ENCODE data around the gene HOXB7.

HOXB7 gene

DNA sequence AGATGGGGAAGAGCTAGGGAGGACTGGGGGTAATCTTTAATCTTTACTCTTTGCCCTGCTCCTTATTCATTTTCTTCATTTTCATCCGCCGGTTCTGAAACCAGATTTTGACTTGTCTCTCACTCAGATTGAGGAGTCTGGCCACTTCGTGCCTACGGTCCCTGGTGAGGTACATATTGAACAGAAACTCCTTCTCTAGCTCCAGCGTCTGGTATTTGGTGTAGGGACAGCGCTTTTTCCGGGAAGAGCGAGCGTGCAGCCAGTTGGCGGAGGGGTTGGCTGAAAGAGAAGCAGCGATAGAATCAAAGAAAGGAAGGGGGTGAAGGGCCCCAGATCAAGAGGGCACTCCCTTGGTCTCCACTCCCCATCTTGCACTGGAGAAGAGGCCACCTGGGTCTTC lies 12.0 kb upstream of the HOXB7 start:
- H3K4me3 Mint-ChIP-seq = no peak overlapping the region
- no peaks in the 10 kb centered on the region for H3K36me3 Mint-ChIP-seq
- H3K27me3 Mint-ChIP-seq = peaks cover 71 to 95% of the 10 kb centered on the region in 2 donors
- H3K27ac Mint-ChIP-seq = no peak overlapping the region
- DNase-seq = no peak
- H3K4me1 Mint-ChIP-seq = peaks cover 17 to 38% of the 10 kb centered on the region in 2 donors
- ATAC-seq (replicated peaks) = no peak
- H3K9me3 Mint-ChIP-seq = no peaks in the 10 kb centered on the region

DNA sequence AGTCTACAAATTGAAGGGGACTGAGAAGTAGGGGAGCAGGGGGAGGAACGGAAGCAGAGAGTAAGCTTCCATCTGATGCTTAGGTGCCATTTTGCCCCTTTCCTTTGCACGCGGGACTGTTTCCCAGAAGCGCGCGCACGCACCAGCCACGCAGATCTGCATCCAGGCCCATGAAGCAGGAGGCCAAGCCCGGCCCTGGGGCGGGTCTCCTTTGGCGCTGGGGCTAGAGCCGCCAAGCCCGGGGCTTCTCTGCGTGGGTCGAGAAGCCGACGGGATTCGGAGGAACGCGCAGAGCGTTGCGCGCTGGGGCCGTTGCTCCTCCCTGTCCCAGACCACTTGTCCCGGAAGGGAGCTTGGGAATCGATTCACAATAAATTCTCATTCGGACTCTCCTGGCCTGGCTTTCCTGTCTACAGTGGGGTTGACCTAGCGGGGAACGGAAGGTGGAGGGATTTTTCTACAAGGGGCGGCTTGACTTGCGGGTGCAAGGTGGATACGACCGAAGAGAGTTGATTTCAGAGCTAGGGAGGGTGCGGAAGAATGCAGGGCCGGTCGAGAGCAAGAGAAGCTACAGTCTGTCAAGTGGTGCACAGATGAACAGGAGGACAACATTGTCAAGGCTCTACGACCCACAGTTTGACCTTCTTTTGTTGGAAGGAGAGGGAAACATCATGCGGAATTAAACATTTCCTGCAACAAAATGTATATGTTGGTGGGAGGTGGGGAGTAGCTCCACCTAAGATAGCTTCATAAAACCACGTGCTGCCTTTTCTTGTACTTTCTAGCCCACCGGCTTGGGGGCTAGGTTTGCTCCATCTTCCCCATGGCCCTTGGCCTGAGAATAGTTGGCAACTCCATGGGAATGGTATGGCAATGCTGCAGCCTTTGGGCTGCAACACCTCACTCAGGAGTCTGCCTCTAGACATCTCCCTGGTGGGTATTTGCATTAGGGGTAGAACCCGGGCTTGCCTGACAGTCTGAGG lies 10.9 kb upstream of the HOXB7 start:
- peaks cover 73 to 95% of the 10 kb centered on the region in 2 donors for H3K27me3 Mint-ChIP-seq
- no peak overlapping the region for H3K4me3 Mint-ChIP-seq
- H3K27ac Mint-ChIP-seq = no peak overlapping the region
- H3K9me3 Mint-ChIP-seq = no peaks in the 10 kb centered on the region
- DNase-seq (no peak), ATAC-seq (replicated peaks) (no peak)
- H3K36me3 Mint-ChIP-seq = no peaks in the 10 kb centered on the region
- peaks cover 16 to 44% of the 10 kb centered on the region in 2 donors for H3K4me1 Mint-ChIP-seq

DNA sequence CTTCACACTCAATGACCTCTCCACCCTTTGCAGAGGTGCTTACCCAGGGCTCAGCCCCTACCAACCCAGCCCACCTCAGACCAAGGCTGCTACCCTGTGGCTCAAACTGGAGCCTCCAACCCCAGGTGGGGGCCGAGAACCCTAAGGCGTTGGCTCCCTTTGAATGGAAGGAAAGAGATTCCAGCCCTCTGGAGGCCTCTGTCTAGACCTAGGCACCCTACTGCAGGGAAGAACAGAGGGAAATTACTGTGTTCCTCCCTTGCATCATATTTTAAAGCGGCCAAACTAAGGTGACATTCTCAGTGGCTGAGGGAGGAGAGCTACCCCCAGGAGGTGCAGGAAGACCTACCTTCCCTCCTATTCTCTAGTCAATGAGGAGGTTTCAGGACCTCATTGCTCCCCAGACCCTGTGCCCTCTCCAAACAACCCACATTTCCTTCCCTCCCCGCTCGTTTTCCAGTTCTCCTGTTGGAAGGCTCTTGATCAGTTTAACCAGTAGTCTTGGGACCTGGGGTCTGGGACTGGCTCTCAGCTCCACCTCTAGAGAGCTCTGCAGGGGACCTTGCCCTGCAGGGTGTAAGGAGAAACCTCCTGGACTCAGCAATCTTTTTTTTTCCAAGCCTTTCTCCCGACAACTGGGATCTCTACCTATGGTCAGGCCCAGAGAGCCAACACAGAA lies 9.8 kb upstream of the HOXB7 start:
- ATAC-seq (replicated peaks) (no peak), DNase-seq (no peak)
- no peak overlapping the region for H3K4me3 Mint-ChIP-seq
- H3K36me3 Mint-ChIP-seq = no peaks in the 10 kb centered on the region
- no peaks in the 10 kb centered on the region for H3K9me3 Mint-ChIP-seq
- peaks cover 71 to 94% of the 10 kb centered on the region in 2 donors for H3K27me3 Mint-ChIP-seq
- H3K4me1 Mint-ChIP-seq = peaks cover 12 to 34% of the 10 kb centered on the region in 2 donors
- no peak overlapping the region for H3K27ac Mint-ChIP-seq

DNA sequence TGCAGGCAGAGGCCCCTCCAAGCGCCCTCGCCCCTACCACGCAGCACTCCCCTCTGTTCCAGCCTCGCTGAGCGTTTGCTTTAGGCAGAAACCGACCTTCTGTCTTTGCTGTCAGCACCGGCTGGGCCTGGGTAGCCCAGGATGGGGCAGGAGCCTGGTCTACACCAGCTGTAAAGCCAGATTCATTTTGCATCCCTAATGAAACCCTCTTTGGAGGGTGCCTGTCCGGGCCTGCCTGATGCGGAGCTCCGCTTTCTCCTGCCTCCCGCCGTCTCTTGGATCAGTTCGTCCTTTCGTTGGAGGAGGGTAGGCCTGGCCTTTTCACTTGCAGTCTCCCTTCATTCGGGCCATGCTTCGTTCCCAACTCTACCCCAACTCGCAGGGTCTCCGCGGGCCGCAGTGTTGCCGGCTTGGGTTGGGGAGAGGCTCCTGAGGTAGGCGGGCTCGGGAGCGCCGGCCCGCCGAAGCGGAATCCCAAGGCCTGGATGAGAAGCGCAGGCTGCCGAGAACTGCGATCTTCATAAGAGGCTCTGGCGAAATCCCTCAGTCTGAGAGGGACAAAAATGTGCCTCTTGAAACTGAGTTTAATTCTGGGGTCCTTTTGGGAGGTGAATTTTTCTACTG lies 9.1 kb upstream of the HOXB7 start:
- ATAC-seq (replicated peaks) (no peak), DNase-seq (no peak)
- H3K4me1 Mint-ChIP-seq = peaks cover 12 to 33% of the 10 kb centered on the region in 2 donors
- peaks cover 0 to 3% of the 10 kb centered on the region in 2 donors for H3K36me3 Mint-ChIP-seq
- H3K27me3 Mint-ChIP-seq = peaks cover 74 to 96% of the 10 kb centered on the region in 2 donors
- H3K4me3 Mint-ChIP-seq = peak overlapping the region in 1 of 2 donors; percentile 49
- peak overlapping the region; percentile 92 for H3K27ac Mint-ChIP-seq
- no peaks in the 10 kb centered on the region for H3K9me3 Mint-ChIP-seq

DNA sequence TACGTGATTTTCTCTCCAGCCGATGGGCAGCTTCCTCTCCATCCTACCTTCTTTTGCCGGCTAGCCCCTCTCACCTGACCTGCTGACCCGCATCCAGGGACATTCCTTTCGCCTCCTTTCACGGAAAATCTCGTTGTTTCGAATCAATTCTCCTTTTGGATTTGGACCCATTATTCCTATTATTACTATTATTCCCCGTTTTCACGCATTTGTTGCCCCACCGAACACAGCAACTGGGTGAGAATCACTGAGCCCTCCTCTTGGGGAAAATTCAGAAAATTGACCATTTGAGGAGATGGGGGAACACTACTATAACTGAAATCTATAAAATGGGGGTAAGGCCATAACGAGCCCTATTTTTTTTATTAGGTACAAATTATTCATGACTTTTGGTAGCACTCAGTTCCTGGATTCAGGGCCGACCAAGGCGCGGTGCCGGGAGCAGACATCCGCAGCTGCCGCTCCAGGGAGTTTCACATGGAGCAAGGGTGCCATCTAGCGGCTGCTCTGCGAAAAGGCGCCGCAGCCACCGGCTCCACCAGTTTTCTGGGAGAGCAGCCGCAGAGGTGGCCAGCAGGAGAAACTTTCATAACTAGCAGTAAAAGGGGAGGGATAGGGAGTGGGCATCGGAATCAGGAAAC lies 7.6 kb upstream of the HOXB7 start:
- no peaks in the 10 kb centered on the region for H3K9me3 Mint-ChIP-seq
- ATAC-seq (replicated peaks) (peak; percentile 55 to 63), DNase-seq (peak; percentile 70)
- H3K4me3 Mint-ChIP-seq = peak overlapping the region; percentile 12 to 44
- H3K27me3 Mint-ChIP-seq = peaks cover 85 to 97% of the 10 kb centered on the region in 2 donors
- H3K36me3 Mint-ChIP-seq = peaks cover 0 to 7% of the 10 kb centered on the region in 2 donors
- H3K27ac Mint-ChIP-seq = peak overlapping the region; percentile 73
- H3K4me1 Mint-ChIP-seq = peaks cover 21 to 49% of the 10 kb centered on the region in 2 donors

DNA sequence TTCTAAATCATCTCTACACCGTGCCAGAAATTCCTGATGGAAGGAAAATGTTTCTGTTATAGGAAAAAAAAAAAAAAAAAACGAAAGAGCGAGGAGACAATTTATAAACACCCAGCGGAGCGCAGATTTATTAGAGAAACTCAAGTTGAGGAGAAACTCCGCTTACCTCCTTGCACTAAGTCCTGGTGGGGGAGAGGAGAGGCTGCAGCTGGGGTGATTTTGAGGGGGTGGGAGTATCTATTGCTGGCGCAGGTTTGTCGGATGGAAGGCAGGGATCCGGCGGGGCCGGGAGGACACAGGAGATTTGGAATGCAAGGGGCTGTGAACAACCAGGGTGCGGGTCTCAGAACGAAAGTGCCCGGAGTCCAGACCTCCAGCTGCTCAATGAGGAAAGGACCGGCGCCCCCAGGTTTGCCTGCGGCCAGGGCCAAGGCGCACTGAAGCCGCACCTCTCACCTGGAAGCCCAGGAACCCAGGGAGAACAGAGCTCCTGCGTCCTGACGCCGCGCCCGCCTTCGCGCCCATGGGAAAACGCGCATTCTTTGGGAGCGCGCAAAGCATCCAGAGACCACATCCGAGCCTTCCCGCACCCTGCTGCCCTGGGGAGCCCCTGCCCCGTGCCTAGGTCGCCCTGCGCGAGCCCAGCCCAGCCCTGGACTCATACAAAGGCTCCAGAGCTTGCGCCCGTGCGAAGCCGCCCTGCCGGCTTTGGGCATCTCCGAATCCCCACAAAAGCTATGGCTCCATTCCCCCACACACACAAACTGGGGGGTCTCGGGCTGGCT lies 6.8 kb upstream of the HOXB7 start:
- ATAC-seq (replicated peaks) = no peak
- peaks cover 25 to 56% of the 10 kb centered on the region in 2 donors for H3K4me1 Mint-ChIP-seq
- H3K27me3 Mint-ChIP-seq = peaks cover 84 to 97% of the 10 kb centered on the region in 2 donors
- peak overlapping the region; percentile 73 for H3K27ac Mint-ChIP-seq
- DNase-seq = no peak
- H3K9me3 Mint-ChIP-seq = no peaks in the 10 kb centered on the region
- no peak overlapping the region for H3K4me3 Mint-ChIP-seq
- H3K36me3 Mint-ChIP-seq = peaks cover 0 to 7% of the 10 kb centered on the region in 2 donors

DNA sequence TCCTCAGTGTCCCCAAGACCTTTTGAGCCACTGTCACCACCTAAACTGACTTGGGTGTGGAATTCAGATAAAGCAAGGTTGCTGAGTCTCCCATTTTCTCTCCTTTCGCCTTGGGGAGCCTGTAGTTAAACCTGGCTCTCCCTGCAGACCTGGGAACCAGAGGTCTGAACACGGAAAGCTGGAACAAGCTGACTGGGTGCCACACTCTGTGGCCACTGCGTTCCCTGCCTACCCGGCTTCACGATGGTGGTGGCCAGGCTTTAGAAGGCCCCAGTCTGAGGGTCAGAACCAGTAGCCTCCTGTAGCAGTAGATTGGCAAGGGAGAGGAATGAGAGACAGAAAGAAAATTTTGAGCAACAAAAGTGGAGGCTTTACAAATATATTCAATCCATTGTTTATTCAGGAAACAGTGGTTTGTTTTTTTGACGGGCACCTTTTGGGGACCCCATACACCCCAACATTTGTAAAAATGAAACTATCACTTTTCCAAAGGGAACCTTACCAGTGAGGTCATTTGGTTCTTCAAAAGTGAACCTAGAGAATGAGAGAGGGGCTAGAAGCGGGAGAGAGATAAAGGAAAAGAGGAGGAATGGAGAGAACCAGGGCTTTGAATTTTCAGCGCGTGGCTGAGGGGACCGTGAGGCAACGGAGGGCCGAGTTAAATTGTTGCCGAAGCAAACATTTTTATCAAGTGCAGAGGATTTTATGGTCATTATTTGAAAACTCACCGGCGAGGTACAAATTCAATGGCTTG lies 6.1 kb upstream of the HOXB7 start:
- Mint-ChIP-seq H3K9me3 (no peaks in the 10 kb centered on the region), H3K27me3 (peaks cover 81 to 96% of the 10 kb centered on the region in 2 donors), H3K4me3 (peak overlapping the region in 1 of 2 donors; percentile 26), H3K4me1 (peaks cover 29 to 64% of the 10 kb centered on the region in 2 donors), H3K27ac (no peak overlapping the region), H3K36me3 (peaks cover 0 to 7% of the 10 kb centered on the region in 2 donors)
- ATAC-seq (replicated peaks) (no peak), DNase-seq (no peak)

DNA sequence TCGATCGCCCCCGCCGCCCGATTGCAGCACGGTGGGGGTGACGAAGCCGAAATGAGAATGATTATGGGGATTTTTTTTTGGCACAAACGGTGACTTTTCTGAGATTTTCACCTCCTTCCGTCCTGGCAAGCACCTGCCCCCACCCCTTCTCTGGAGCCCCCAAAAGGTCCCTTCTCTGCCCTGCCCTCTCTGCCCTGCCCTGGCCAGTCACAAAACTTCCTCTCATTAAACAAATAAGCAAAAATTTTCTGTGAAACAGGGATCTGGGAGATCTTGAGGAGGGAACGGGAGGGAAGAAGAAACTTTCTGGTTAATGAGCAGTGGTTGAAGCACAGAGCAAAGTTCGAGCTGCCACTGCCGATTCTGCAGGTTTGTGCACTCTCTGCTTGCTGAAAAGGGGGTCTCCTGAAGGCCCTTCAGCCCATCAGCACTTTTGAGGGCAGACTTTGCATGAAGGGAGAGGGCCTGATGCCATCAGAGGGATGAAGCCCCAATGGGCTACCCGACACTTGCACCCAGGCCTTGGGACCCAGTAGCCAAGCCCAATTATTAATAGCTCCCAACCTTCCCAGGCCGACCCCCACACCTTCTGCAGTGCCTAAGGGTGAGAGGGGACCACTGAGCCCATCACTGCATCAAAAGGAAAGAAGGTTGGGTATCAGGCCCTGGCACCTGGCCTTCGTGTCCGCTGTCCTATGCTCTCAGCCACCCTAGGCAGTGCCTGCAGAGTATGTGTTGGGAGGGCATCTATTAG lies 5.3 kb upstream of the HOXB7 start:
- Mint-ChIP-seq H3K36me3 (peaks cover 0 to 7% of the 10 kb centered on the region in 2 donors), H3K27me3 (peaks cover 81 to 96% of the 10 kb centered on the region in 2 donors), H3K4me3 (peak overlapping the region in 1 of 2 donors; percentile 29), H3K9me3 (no peaks in the 10 kb centered on the region), H3K27ac (peak overlapping the region; percentile 81), H3K4me1 (peaks cover 34 to 71% of the 10 kb centered on the region in 2 donors)
- no peak for ATAC-seq (replicated peaks)
- DNase-seq = no peak

DNA sequence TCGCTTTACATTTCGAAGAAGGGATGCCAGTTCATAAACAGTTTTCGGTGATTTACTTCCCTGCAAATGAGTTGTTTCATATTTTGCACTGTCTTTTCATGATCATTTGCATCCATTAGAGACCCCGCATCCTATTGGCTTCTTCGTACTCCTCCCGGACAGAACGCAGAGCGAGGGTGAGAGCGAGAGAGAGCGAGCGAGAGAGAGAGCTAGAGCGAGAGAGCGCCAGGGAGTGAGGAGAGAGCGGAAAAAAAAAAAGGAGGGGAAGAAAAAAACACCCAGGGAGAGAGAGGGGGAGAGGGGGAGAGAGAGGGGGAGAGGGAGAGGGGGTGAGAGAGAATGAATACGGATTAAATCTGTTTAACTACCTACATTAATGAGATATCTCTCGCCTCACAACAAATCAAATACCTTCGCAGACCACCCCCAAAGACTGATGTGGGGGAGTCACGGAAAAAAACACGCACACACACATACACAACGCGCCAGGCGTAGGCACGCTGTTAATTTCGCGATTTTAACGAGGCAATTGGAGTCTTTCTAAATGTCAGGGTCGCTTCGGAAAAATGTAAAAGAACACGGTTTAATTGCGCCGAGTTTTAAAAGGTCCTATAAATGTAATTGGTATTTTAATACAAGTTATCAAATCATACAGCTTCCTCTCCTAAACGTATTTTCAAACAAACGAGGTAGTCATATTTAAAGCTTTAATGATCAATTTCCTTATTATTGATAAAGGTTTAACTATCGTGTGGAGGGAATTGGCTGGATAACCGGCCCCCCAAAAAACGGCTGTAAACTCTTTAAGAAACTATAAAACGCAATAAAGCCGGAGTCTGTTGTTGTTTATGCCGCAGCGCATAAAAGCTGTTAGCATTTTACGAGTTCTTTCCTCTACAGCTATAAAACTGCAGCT lies 4.5 kb upstream of the HOXB7 start, which contains the start of gene HOXB8:
Gene HOXB8, minus strand, starts transcription at position 246 of the 916 bp plus-strand sequence. CDS start 588 bp downstream, outside the sequence.
- peaks cover 77 to 96% of the 10 kb centered on the region in 2 donors for H3K27me3 Mint-ChIP-seq
- DNase-seq (no peak), ATAC-seq (replicated peaks) (no peak)
- peaks cover 36 to 79% of the 10 kb centered on the region in 2 donors for H3K4me1 Mint-ChIP-seq
- H3K36me3 Mint-ChIP-seq = peaks cover 2 to 7% of the 10 kb centered on the region in 2 donors
- no peaks in the 10 kb centered on the region for H3K9me3 Mint-ChIP-seq
- H3K4me3 Mint-ChIP-seq = peak within 1 kb of the TSS; percentile 76 to 78
- H3K27ac Mint-ChIP-seq = peak within 1 kb of the TSS; percentile 92

DNA sequence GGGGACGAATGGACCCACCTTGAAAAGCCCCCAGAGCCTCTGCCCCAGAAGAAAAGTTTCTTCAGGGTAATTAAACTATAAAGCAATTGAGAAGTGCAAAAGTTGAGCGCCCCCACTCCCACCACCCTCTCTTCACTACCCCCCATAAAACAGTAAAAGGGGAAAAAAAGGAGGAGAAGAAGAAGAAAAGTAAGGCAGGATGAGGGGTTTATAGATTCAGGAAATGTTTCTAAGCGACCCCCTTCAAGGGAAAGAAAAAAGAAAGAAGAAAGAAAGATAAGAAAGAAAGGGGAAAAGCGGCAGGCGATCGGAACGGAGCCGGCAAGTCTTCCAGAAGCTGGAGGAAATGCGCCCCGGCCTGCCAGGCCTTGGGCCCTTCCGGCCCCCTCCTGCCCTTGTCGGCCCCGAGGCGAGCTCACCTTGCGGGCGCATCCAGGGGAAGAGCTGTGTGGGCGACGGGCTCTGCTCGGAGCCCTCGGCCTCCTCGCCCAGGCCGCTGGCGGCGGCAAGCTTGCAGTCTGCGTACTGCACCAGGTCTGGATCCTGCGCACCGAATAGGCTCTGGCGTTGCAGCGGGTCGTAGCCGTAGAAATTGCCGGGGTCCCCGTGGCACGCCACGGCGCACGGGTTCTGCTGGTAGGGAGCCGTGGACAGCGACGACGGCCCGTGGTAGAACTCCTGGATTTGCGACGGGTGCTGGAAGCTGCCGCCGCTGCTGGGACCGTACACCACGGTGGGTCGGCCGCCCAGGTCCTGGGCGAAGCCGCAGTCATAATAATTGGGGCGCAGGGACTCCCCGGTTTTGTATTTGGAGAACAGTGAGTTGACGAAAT lies 3.3 kb upstream of the HOXB7 start:
- Mint-ChIP-seq H3K27ac (peak overlapping the region; percentile 93), H3K9me3 (no peaks in the 10 kb centered on the region), H3K4me1 (peaks cover 34 to 71% of the 10 kb centered on the region in 2 donors), H3K4me3 (peak overlapping the region; percentile 76 to 78), H3K27me3 (peaks cover 72 to 96% of the 10 kb centered on the region in 2 donors), H3K36me3 (peaks cover 2 to 7% of the 10 kb centered on the region in 2 donors)
- DNase-seq (no peak), ATAC-seq (replicated peaks) (no peak)

Measured in stimulated activated naive B cell treated with anti-CD40 and anti-IgM and Interleukin-4, amounts not matched to agents 10 μg/mL and 1 μg/mL and 100 μg/mL, for 72 hours (primary cell).